BJ (cell line): ENCODE data around the gene FLT1. TPM values are rescaled to one million over a fixed set of nuclear protein-coding genes. Genes with fewer than 3 reads are reported as not detected.
A peak's percentile ranks its signal among the peaks of the same experiment; 100 is the strongest.

ENCODE experiments used
- CTCF ChIA-PET: fragments of 350-600 bp; formaldehyde crosslinking; extraction: SDS; loops from one replicate; lab custom pipeline; 2021; ENCODE audit warnings: antibody characterized with exemption, inconsistent platforms; lab: Yijun Ruan, JAX
- POLR2A ChIA-PET: fragments of 300-600 bp; sonication (Branson Sonifier 250); formaldehyde crosslinking; extraction: SDS; loops from one replicate; lab custom pipeline; 2021; ENCODE audit warnings: antibody characterized with exemption; lab: Charles Lee
- DNase-seq: peaks from one replicate; pipeline ENCODE4 v3.0.0-alpha.2; 2011; ENCODE audit warnings: low read depth
- H3K27me3 ChIP-seq: 2 replicates; pipeline ENCODE4 v1.6.0; 2011; ENCODE audit warnings: low read length; ENCODE audit not compliant: control insufficient read depth, insufficient read depth
- H3K36me3 ChIP-seq: 2 replicates; pipeline ENCODE4 v1.5.1; 2011; ENCODE audit warnings: low read length; ENCODE audit not compliant: control insufficient read depth, insufficient read depth
- H3K4me3 ChIP-seq: 2 replicates; pipeline ENCODE4 v1.5.1; 2011; ENCODE audit warnings: low read depth, mild to moderate bottlenecking, control low read depth, low read length
- CTCF ChIP-seq: IDR thresholded peaks from 2 replicates; pipeline ENCODE4 v1.5.1; 2011; ENCODE audit warnings: low read depth, mild to moderate bottlenecking, control low read depth, inconsistent platforms, low read length, moderate library complexity; ENCODE audit not compliant: insufficient read depth
- polyA plus RNA-seq: library from polyadenylated mRNA; depleted of rRNA; stranded (reverse); fragments of >200 nt; gene quantifications from 2 replicates; pipeline ENCODE4 v1.2.3, GENCODE V29; 2011

FLT1 gene
- polyA plus RNA-seq, 1 experiment: 37.8 TPM

- Histone ChIP-seq H3K4me3 (no peak overlapping the region), H3K36me3 (no peaks in the 10 kb centered on the region), H3K27me3 (no peaks in the 10 kb centered on the region)
- DNase-seq: no peak
- TF ChIP-seq CTCF: no peak
- ChIA-PET POLR2A (no interaction called here), CTCF (interaction anchor here (0.9 to 2.0 kb wide), 3 partner anchors 10 to 164 kb away, joined by 3 to 4 read pairs (median 3); no protein-coding TSS in a partner anchor)
These were observed 15.9 kb downstream of the FLT1 start for GRCh38 chr13:28479005-28479404.

DNA sequence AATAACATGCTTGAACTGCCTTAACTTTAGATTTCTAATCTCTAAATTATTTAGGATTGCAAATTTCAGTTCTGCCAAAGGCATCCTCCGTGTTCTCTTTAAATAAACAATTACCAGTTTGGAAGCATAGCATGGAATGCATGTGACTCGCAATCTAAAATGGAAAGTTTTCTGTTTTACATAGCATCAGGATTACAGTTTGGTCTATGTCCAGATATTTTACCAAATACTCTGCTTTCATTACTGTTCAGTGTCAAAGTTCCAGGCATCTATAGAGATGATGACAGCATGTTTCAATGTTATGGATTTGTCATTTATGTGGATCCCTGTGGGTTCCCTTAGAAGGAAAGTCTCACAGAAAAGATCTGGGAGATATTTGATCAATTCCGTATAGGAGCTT lies 16.8 kb downstream of the FLT1 start:
- peak; percentile 15 for DNase-seq
- POLR2A ChIA-PET: no interaction called here
- no peak for TF ChIP-seq CTCF
- no peaks in the 10 kb centered on the region for H3K36me3 ChIP-seq
- no peak overlapping the region for H3K4me3 ChIP-seq
- CTCF ChIA-PET: interaction anchor here (1.2 to 1.6 kb wide), 2 partner anchors 108 to 164 kb away, joined by 3 read pairs; no protein-coding TSS in a partner anchor
- H3K27me3 ChIP-seq: no peaks in the 10 kb centered on the region

DNA sequence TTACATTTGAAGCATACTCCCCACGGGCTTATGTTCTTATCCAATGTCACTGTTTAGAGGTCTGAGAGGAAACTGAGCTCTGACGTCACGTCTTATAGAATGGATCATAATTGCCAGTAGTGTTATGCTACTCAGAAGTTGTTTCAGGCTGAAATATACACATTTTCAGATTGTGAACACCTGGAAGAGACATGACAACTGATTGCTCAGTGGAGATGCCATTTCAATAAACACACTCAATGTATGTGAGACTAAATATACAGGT lies 17.3 kb downstream of the FLT1 start:
- DNase-seq: no peak
- CTCF ChIA-PET: interaction anchor here (1.6 kb wide), 1 partner anchor 108 kb away, joined by 3 read pairs; no protein-coding TSS in a partner anchor
- Histone ChIP-seq H3K27me3 (no peaks in the 10 kb centered on the region), H3K36me3 (no peaks in the 10 kb centered on the region), H3K4me3 (no peak overlapping the region)
- TF ChIP-seq CTCF: no peak
- POLR2A ChIA-PET: no interaction called here

DNA sequence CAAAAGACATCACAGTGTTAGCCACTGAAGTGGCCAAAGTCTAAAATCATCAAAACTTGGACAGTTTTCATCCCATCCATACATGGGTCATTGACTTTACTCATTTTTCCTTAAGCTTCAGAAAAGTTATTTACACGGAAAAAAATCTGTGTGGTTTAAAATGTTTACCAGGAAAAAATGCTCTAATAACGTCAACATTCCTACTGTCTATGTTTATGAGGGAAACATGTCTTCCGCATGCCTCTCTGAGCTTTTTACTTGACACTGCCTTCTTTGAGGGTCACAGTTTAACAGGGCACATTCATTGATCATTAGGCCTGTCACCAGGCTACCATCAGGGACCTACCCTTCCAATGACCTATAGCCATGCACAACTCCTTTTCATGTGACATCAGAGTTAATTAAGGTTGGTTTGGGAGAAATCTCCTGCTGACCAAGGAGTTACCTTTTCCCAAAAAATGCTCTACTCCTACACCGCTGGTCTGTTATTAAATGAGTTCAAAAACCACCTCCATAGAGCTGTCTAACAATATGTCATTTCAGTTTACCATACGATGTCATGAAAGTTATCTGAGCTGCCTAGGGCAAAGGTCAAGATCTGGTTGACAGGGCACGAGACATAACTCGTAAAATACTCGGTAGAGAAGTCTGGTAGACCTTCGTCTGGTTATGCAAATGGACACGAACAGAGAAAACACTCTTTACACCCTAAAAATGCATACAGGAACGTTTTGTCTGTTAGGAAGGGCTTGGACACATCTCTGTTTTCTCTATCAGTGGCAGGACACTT lies 17.8 kb downstream of the FLT1 start:
- TF ChIP-seq CTCF: no peak
- H3K4me3 ChIP-seq: no peak overlapping the region
- no peaks in the 10 kb centered on the region for H3K27me3 ChIP-seq
- no peaks in the 10 kb centered on the region for H3K36me3 ChIP-seq
- CTCF ChIA-PET: interaction anchor here (0.5 to 1.6 kb wide), 3 partner anchors 107 to 1033 kb away, joined by 3 read pairs; no protein-coding TSS in a partner anchor
- no peak for DNase-seq
- POLR2A ChIA-PET: no interaction called here

DNA sequence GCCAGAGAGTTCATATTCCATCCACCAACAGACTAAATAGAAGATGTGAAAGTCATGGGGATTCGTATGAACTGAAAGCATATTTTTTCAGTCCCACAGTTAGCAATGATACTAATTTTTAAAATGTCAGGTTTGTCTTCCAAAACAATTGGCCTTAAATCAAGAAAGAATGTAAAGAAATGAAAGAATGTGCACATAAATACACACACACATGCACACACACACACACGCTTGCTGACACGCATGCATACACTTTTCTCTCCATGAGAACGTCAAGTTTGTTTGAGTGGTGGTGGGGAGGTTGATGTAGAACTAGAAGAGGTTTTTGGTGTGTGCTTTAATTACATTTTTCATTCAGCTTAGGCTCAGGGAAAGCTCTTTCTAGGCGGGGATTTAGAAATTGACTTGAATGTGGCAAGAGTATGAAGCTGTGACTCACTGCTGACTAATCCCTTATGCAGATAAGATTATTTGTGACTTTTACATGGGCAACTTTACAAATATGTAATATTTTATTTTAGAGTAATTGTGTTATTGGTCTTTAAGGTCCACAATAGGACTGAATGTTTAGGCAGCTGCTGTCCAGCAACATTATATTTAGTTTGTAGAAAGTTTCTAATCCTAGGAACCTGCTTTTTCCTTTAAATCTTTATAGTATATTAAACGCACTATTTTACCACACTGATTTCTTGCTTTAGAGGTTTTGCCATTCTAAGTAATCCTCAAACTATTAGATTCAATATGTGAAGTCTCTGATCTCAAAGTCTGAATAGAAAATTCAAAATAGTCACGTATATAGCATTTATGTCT lies 18.8 kb downstream of the FLT1 start:
- TF ChIP-seq CTCF: no peak
- no peaks in the 10 kb centered on the region for H3K27me3 ChIP-seq
- no peak overlapping the region for H3K4me3 ChIP-seq
- POLR2A ChIA-PET: no interaction called here
- no peaks in the 10 kb centered on the region for H3K36me3 ChIP-seq
- DNase-seq: peak; percentile 61
- CTCF ChIA-PET: interaction anchor here (0.8 to 1.6 kb wide), 6 partner anchors 96 to 1979 kb away, joined by 3 to 4 read pairs (median 3); no protein-coding TSS in a partner anchor
